22Rv1 (cell line): ENCODE data around the gene SCRN3.

Experiments used
- ZFX ChIP-seq: fragments of 450-650 bp; IDR thresholded peaks from 2 replicates; pipeline ENCODE4 v1.6.1; 2017; ENCODE audit warnings: antibody characterized with exemption, borderline replicate concordance
- TF ChIP-seq, protein P1 (sequence below): fragments of 450-650 bp; IDR thresholded peaks from 2 replicates; pipeline ENCODE4 v1.5.1; 2017; ENCODE audit warnings: mild to moderate bottlenecking

DNA sequence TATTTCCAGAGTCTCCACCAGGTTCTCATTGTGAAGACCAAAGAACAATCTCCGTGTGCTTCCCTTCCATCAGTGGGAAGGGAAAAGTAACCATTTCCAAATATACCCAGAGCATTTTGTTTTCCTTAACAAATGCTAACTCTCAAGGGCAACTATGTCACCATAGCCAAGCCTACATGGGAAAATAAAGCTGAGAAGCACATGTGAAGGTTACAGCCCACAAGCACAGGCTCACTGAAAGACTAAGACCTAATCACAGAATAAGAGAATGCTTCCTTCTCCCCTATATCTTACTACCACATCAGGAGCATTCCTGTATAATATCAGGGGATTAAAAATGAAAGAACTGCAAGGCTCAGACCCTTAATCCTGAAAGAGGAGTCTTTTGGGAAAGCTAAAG lies 32.6 kb upstream of the SCRN3 start:
- TF ChIP-seq, protein P1, sequence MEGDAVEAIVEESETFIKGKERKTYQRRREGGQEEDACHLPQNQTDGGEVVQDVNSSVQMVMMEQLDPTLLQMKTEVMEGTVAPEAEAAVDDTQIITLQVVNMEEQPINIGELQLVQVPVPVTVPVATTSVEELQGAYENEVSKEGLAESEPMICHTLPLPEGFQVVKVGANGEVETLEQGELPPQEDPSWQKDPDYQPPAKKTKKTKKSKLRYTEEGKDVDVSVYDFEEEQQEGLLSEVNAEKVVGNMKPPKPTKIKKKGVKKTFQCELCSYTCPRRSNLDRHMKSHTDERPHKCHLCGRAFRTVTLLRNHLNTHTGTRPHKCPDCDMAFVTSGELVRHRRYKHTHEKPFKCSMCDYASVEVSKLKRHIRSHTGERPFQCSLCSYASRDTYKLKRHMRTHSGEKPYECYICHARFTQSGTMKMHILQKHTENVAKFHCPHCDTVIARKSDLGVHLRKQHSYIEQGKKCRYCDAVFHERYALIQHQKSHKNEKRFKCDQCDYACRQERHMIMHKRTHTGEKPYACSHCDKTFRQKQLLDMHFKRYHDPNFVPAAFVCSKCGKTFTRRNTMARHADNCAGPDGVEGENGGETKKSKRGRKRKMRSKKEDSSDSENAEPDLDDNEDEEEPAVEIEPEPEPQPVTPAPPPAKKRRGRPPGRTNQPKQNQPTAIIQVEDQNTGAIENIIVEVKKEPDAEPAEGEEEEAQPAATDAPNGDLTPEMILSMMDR = no peak
- TF ChIP-seq ZFX = no peak
